ENCODE data around the gene GLI2.

The GLI2 gene

GRCh38 chr2:120735746-120736170 lies at the start of gene GLI2:
Gene GLI2 (plus strand): TSS chr2:120735868. CDS start chr2:120797321, 61,453 bp downstream.
- DNase-seq: peak; percentile 89

- DNase-seq: no peak
Observed at GRCh38 chr2:120685974-120686297, 49.7 kb upstream of the GLI2 start.

GRCh38 chr2:120686511-120687168 lies 49.0 kb upstream of the GLI2 start:
- DNase-seq: peak; percentile 25

DNA sequence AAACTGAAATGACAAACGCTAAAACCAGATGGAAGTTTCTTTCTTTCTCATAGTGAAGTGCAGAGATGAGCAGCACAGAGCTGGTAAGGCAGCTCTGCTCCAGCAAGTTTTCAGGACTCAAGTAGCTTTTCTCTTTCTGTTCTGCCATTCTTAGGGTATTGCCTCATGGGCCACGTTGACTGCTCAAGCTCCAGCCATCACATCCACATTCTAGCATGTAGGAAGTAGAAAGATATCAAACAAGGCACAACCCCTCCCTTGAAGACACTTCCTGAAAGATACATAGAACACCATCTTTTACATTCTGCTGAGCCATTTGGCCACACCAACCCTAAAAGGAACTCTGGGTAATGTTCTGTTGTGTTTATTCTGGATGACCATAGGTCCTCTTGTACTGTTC lies 48.5 kb upstream of the GLI2 start:
- no peak for DNase-seq

- no peak for DNase-seq
Observed at GRCh38 chr2:120690521-120690920, 45.1 kb upstream of the GLI2 start.

- no peak for DNase-seq
Observed at GRCh38 chr2:120691410-120691809, 44.3 kb upstream of the GLI2 start.

GRCh38 chr2:120692691-120693090 lies 43.0 kb upstream of the GLI2 start:
- DNase-seq: no peak

DNA sequence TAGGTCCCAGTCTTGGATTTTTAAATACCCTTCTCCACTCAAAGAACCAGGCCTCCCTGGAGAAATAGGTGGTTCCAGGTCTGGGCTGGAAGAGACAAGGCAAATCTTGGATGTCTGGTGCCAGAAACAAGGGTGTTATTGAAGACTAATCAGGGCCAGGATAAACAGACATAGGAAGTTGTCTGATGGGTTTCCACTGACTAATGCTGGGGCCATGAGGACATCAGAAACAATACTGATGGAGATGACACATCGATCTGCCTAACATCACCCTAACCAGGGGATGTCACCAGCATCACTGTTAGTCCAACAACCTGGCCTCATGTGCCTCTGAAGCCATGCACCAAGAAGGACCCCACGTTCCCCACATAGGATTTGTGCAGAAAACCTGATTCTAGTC lies 42.5 kb upstream of the GLI2 start:
- DNase-seq: no peak

- no peak for DNase-seq
Observed at GRCh38 chr2:120694034-120694433, 41.6 kb upstream of the GLI2 start.

GRCh38 chr2:120697471-120697870 lies 38.2 kb upstream of the GLI2 start:
- no peak for DNase-seq

DNA sequence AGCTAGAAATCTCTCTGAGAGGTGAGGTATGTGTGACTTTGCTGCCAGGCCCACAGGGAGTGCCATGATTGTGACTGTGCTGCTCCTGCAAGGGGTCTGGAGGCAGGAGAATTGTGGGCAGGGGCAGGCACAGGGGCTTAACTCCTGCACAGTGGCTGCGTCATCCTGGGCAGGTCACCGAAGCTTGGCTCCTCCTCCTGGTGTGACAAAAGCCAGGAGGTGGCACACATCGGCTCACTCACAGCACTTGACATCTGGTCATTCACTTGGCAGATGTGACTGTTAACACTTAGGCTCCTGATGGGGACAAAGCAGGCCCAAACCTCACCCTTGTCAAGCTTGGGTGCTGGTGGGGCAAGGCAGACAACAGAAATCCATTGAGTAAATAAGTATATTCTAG lies 36.4 kb upstream of the GLI2 start:
- no peak for DNase-seq

DNA sequence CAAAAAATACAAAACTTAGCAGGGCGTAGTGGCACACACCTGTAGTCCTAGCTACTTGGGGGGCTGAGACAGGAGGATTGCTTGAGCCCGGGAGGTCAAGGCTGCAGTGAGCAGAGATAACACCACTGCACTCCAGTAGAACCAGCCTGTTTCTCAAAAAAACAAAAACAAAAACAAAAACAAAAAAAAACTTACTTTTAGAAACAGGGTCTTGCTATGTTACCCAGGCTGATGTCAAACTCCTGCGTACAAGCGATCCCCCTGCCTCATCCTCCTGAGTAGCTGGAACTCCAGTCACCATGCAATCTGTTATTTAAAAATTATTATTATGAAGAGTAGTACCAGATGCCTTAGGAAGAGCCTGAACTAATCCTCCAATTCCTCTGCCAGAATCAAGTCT lies 35.0 kb upstream of the GLI2 start:
- no peak for DNase-seq

DNA sequence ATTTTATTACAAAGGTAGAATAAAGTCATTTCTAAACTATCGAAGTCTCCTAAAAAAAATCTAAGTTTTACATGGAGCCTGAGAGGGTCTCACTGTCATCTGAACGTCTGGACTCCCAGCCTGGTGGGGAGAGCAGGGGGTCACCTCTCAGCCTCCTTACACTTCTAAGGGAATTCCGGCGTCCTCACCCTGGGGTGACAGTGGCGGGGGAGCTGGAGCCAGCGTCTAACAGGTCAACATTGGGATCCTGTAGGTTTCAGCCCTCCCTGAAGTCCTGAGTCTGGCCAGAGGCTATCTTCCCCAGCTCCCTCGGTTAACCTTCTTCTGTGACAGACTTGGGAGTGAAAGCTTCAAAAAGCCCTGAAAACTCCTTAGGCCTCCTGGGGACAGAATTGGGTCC lies 34.6 kb upstream of the GLI2 start:
- DNase-seq: no peak

GRCh38 chr2:120701499-120701898 lies 34.2 kb upstream of the GLI2 start:
- DNase-seq: no peak

DNA sequence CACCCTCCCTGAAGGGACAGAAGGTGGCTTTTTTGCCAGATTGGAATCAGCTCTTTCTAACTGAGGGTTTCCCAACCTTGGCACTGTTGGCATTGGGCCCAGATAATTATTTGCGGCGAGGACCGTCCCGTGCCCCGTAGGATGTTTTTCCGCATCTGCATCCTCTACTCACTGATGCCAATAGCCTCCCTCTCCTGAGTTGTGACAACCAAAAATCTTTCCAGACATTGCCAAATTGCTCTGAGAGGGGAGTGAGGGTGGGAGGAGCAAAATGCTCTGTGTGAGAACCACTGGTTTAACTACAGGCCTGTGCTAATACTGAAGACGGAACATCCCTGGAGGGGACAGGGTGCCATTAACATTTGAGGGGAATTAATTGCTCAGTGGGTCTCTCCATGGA lies 33.6 kb upstream of the GLI2 start:
- DNase-seq: no peak

- DNase-seq: no peak
Observed at GRCh38 chr2:120702801-120703200, 32.9 kb upstream of the GLI2 start.

DNA sequence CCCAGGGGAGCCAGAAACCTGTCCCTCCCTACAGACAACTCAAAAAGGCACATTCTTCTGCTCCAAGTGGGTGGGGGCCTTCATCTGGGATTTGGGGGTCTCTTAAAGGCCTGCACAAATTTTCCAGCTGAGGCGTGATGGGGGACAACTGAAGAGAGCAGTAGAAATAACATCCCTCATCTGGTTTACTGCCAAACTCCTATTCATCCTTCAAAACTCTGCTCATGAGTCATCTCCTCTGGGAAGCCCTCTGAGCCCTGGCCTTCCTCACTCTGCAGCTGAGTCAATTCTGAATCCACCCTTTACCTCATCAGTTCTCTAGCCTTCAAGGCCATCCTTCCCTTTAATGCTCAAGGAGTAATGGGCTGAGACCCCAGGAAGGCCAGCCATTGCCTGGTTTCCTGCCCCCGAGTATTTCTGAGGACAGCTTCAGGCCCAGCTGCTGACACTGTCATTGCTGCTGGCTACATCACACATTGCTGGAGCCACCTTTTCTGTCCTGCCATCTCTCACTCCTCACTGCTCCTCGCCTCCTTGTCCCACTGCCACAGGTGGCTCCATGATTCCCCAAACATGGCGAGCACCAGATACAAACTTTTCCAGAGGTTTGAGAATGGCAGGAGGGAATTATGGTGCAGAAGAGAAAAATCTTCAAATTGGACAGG lies 32.2 kb upstream of the GLI2 start:
- DNase-seq: no peak

GRCh38 chr2:120704696-120705095 lies 31.0 kb upstream of the GLI2 start:
- no peak for DNase-seq

GRCh38 chr2:120707816-120708215 lies 27.9 kb upstream of the GLI2 start:
- no peak for DNase-seq

- DNase-seq: no peak
Observed at GRCh38 chr2:120708944-120709607, 26.6 kb upstream of the GLI2 start.

DNA sequence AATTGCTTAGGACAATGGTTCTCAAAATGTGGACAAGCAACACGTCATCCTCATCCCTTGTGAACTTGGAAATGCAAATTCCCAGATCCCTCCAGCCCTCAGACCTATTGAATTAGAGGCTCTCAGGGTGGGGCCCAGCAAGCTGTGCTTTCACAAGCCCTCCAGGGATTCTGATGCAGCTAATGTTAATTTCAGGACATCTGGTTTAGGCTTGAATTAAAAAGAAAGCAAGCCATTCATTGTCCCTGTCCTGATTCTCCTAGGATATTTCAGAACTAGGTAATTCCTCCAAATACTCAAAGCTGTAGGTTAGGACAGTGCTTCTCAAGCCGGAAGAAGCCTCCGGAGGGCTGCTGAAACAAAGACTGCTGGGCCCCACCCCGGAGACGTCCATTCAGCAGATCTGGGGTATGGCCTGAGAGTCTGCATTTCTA lies 26.0 kb upstream of the GLI2 start:
- DNase-seq: no peak

DNA sequence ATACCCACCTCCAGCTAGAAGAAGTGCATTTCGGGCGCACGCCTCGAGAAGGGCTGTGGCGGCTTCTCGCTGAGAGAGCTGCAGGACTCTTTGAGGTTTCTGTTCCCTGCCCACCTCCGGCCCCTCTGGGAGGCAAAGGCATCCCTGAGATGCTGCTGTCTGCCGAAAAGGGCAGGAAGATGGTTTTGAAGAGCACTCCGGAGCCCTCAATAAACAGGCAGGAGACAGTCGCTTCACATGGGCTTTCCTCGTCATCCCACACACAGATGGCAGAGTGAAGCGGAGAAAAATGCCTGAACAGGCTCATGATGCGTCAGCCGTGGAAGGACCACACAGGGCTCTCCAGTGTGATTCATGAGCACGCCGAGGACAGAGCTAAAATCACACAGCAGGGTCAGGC lies 25.4 kb upstream of the GLI2 start:
- DNase-seq: no peak

DNA sequence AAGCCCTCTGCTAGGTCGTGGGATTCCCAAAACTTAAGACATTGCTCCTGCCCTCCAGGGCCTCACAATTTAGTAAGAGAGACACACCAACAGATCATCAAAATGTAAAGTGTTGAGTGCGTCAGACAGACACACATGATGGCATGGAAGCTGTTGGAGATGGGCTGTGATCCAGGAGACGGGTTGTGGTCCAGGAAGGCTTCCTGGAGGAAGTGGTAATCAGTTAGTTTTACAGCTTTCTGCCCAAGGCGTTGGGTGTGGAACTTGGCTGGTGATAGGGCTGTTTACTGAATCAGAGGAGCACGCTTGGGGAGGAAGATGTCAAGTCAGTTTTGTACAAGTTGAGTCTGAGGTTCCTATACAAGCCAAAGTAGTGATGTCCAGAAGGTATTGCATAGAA lies 24.0 kb upstream of the GLI2 start:
- DNase-seq: no peak

DNA sequence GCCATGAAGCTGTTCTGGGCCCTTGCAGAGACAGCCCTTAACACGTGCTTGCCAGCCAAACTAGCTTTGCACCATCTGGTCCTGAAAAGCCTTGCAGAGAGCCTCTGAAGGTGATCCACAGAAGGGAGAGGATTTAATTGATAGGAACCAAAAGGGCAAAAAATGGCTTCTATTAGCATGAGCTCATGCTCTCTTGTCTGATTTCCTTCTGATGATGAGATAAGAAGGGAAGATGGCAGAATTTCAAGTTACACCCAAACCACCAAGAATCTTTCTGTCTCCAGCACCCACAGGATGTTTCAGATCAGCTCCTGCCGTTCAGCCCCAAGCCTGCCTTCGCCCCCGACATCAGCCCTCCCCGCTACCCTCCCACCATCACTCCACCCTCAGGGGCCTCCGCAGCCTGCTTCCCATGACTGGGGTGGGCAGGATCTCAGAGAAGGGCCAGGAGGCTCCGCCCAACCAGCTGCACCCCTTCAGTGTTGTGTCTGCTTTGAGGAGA lies 23.4 kb upstream of the GLI2 start:
- DNase-seq: peak; percentile 35
